Nephron (organoid): ENCODE measurements around the gene DGKQ.

Experiments
- H3K27ac Mint-ChIP-seq, 3 experiments: 2 replicates each; pipeline ENCODE4 v1.8.0; 2020; ENCODE audit warnings: mixed read lengths in 3 of 3, mild to moderate bottlenecking in 2 of 3, moderate library complexity in 1 of 3
- H3K27me3 Mint-ChIP-seq: 2 replicates; pipeline ENCODE4 v1.8.0; 2021; ENCODE audit warnings: low read depth, mild to moderate bottlenecking, moderate library complexity, mixed read lengths
- H3K36me3 Mint-ChIP-seq: 2 replicates; pipeline ENCODE4 v1.8.0; 2020; ENCODE audit warnings: low read depth, mixed read lengths
- H3K4me1 Mint-ChIP-seq: 2 replicates; pipeline ENCODE4 v1.8.0; 2020; ENCODE audit warnings: mixed read lengths
- H3K4me3 Mint-ChIP-seq, 3 experiments: 2 replicates each; pipeline ENCODE4 v1.8.0; 2020; ENCODE audit warnings: mild to moderate bottlenecking in 3 of 3, mixed read lengths in 3 of 3, moderate library complexity in 2 of 3
- H3K9me3 Mint-ChIP-seq: 2 replicates; pipeline ENCODE4 v1.8.0; 2020; ENCODE audit warnings: mixed read lengths
- TF ChIP-seq, protein P1 (sequence below), 3 experiments: fragments of 200-600 bp; sonication (generic); IDR thresholded peaks; one replicate each; pipeline ENCODE4 v1.5.0; 2021; ENCODE audit warnings: antibody characterized with exemption in 3 of 3; ENCODE audit not compliant: unreplicated experiment in 3 of 3

DGKQ gene

GRCh38 chr4:950136-951020 is 23.0 kb downstream of the DGKQ start:
- H3K27me3 Mint-ChIP-seq = peaks cover 13% of the 10 kb centered on the region
- H3K36me3 Mint-ChIP-seq = peaks cover 9% of the 10 kb centered on the region
- TF ChIP-seq, protein P1, sequence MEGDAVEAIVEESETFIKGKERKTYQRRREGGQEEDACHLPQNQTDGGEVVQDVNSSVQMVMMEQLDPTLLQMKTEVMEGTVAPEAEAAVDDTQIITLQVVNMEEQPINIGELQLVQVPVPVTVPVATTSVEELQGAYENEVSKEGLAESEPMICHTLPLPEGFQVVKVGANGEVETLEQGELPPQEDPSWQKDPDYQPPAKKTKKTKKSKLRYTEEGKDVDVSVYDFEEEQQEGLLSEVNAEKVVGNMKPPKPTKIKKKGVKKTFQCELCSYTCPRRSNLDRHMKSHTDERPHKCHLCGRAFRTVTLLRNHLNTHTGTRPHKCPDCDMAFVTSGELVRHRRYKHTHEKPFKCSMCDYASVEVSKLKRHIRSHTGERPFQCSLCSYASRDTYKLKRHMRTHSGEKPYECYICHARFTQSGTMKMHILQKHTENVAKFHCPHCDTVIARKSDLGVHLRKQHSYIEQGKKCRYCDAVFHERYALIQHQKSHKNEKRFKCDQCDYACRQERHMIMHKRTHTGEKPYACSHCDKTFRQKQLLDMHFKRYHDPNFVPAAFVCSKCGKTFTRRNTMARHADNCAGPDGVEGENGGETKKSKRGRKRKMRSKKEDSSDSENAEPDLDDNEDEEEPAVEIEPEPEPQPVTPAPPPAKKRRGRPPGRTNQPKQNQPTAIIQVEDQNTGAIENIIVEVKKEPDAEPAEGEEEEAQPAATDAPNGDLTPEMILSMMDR (IDR thresholded peaks at IDR 0.05; ENCODE audit: unreplicated experiment in 3 of 3) = no peak
- peaks cover 10% of the 10 kb centered on the region for H3K4me1 Mint-ChIP-seq
- H3K9me3 Mint-ChIP-seq = no peaks in the 10 kb centered on the region
- no peak overlapping the region for H3K27ac Mint-ChIP-seq
- H3K4me3 Mint-ChIP-seq = no peak overlapping the region

DNA sequence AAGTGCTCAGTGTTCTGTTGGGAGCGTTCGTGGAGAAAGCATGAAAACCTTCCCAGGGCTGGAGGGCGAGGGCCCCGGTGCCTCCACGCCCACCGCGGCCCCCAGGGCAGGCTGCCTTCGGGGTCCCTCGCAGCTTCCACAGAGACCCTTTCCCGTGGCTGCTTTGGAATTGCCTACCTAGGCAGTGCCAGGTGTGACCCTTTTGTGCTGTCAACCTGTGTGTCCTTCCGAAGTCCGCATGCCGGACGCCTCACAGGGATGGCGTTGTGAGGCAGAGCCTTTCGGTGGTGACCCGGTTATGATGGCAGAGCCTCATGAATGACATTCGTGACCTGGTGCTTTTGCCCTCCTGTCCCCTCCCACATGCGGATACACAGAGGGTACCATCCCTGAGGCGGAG is 23.7 kb downstream of the DGKQ start:
- Mint-ChIP-seq H3K4me3 (no peak overlapping the region), H3K27ac (no peak overlapping the region), H3K27me3 (peaks cover 20% of the 10 kb centered on the region), H3K9me3 (no peaks in the 10 kb centered on the region), H3K36me3 (peaks cover 7% of the 10 kb centered on the region), H3K4me1 (peaks cover 14% of the 10 kb centered on the region)
- TF ChIP-seq, protein P1 (IDR thresholded peaks at IDR 0.05; ENCODE audit: unreplicated experiment in 3 of 3) = no peak

GRCh38 chr4:948936-949300 is 24.5 kb downstream of the DGKQ start:
- no peak overlapping the region for H3K27ac Mint-ChIP-seq
- H3K9me3 Mint-ChIP-seq = no peaks in the 10 kb centered on the region
- H3K36me3 Mint-ChIP-seq = no peaks in the 10 kb centered on the region
- H3K4me3 Mint-ChIP-seq = no peak overlapping the region
- TF ChIP-seq, protein P1 (IDR thresholded peaks at IDR 0.05; ENCODE audit: unreplicated experiment in 3 of 3) = no peak
- peaks cover 24% of the 10 kb centered on the region for H3K27me3 Mint-ChIP-seq
- peaks cover 14% of the 10 kb centered on the region for H3K4me1 Mint-ChIP-seq

GRCh38 chr4:948101-948935 is 25.1 kb downstream of the DGKQ start:
- Mint-ChIP-seq H3K9me3 (no peaks in the 10 kb centered on the region), H3K36me3 (no peaks in the 10 kb centered on the region), H3K4me3 (no peak overlapping the region), H3K27ac (no peak overlapping the region), H3K27me3 (peaks cover 30% of the 10 kb centered on the region), H3K4me1 (peaks cover 14% of the 10 kb centered on the region)
- TF ChIP-seq, protein P1 (IDR thresholded peaks at IDR 0.05; ENCODE audit: unreplicated experiment in 3 of 3) = no peak

GRCh38 chr4:947491-947971 is 25.8 kb downstream of the DGKQ start:
- H3K4me3 Mint-ChIP-seq = no peak overlapping the region
- H3K4me1 Mint-ChIP-seq = peaks cover 14% of the 10 kb centered on the region
- peaks cover 30% of the 10 kb centered on the region for H3K27me3 Mint-ChIP-seq
- no peak overlapping the region for H3K27ac Mint-ChIP-seq
- H3K36me3 Mint-ChIP-seq = no peaks in the 10 kb centered on the region
- no peaks in the 10 kb centered on the region for H3K9me3 Mint-ChIP-seq
- TF ChIP-seq, protein P1 (IDR thresholded peaks at IDR 0.05; ENCODE audit: unreplicated experiment in 3 of 3) = no peak
